ENCODE measurements around the gene TNFAIP2.

GRCh38 chr14:103180331-103180730 is 57.1 kb downstream of the TNFAIP2 start:
- no peak for TF ChIP-seq CTCF (IDR thresholded peaks at IDR 0.05; ENCODE audit: poor library complexity, severe bottlenecking)
- no peak for TF ChIP-seq RAD21 (conservative IDR thresholded peaks at IDR 0.05)
- no peak for TF ChIP-seq TAF1 (IDR thresholded peaks at IDR 0.05; ENCODE audit: low read depth)
- no peak for TF ChIP-seq EP300 (conservative IDR thresholded peaks at IDR 0.05; ENCODE audit: poor library complexity, severe bottlenecking)
- no peak for TF ChIP-seq EZH2 (IDR thresholded peaks at IDR 0.05; ENCODE audit: borderline replicate concordance, insufficient read depth, low read length, poor library complexity, severe bottlenecking)
- TF ChIP-seq SMC3 (conservative IDR thresholded peaks at IDR 0.05; ENCODE audit: poor library complexity), result no peak
- TF ChIP-seq POLR2AphosphoS5 (IDR thresholded peaks at IDR 0.05), result no peak
- TF ChIP-seq, protein P1, sequence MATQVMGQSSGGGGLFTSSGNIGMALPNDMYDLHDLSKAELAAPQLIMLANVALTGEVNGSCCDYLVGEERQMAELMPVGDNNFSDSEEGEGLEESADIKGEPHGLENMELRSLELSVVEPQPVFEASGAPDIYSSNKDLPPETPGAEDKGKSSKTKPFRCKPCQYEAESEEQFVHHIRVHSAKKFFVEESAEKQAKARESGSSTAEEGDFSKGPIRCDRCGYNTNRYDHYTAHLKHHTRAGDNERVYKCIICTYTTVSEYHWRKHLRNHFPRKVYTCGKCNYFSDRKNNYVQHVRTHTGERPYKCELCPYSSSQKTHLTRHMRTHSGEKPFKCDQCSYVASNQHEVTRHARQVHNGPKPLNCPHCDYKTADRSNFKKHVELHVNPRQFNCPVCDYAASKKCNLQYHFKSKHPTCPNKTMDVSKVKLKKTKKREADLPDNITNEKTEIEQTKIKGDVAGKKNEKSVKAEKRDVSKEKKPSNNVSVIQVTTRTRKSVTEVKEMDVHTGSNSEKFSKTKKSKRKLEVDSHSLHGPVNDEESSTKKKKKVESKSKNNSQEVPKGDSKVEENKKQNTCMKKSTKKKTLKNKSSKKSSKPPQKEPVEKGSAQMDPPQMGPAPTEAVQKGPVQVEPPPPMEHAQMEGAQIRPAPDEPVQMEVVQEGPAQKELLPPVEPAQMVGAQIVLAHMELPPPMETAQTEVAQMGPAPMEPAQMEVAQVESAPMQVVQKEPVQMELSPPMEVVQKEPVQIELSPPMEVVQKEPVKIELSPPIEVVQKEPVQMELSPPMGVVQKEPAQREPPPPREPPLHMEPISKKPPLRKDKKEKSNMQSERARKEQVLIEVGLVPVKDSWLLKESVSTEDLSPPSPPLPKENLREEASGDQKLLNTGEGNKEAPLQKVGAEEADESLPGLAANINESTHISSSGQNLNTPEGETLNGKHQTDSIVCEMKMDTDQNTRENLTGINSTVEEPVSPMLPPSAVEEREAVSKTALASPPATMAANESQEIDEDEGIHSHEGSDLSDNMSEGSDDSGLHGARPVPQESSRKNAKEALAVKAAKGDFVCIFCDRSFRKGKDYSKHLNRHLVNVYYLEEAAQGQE (IDR thresholded peaks at IDR 0.05; ENCODE audit: borderline replicate concordance), result no peak
- no peak for TF ChIP-seq MXI1 (conservative IDR thresholded peaks at IDR 0.05; ENCODE audit: poor library complexity, severe bottlenecking)
